AG04450 (cell line): Measurements from ENCODE around the gene SOS2. TPM values are rescaled to one million over a fixed set of nuclear protein-coding genes. Genes with fewer than 3 reads are reported as not detected.
"Not testable (repeated sequence)": the region's sequence is repeated elsewhere in the genome, so short reads cannot be mapped to it uniquely, and the experiment has no call there.

Experiments
- CTCF ChIA-PET: fragments of 300-600, 350-600 bp; formaldehyde crosslinking; extraction: SDS; loops from one replicate; lab custom pipeline; 2022; ENCODE audit warnings: antibody characterized with exemption, inconsistent platforms; lab: Charles Lee
- POLR2A ChIA-PET: fragments of 350-600 bp; formaldehyde crosslinking; extraction: SDS; loops from one replicate; lab custom pipeline; 2021; ENCODE audit warnings: antibody characterized with exemption, inconsistent platforms; lab: Yijun Ruan, JAX
- DNase-seq: peaks from one replicate; pipeline ENCODE4 v3.0.0-alpha.2; 2011; ENCODE audit warnings: low read depth, low spot score
- H3K27ac ChIP-seq: one replicate; pipeline ENCODE4 v1.5.1; 2012; ENCODE audit warnings: low read depth, low read length, control low read depth
- H3K27me3 ChIP-seq: one replicate; pipeline ENCODE4 v1.6.0; 2012; ENCODE audit warnings: low read length; ENCODE audit not compliant: control insufficient read depth, insufficient read depth
- H3K4me3 ChIP-seq: 2 replicates; pipeline ENCODE4 v1.5.1; 2011; ENCODE audit warnings: mild to moderate bottlenecking, low read depth, low read length, control low read depth
- H3K9me3 ChIP-seq: 2 replicates; pipeline ENCODE4 v1.5.1; 2012; ENCODE audit warnings: low read length; ENCODE audit not compliant: control insufficient read depth, insufficient read depth
- polyA plus RNA-seq: library from polyadenylated mRNA; depleted of rRNA; stranded (reverse); fragments of >200 nt; gene quantifications from 2 replicates; pipeline ENCODE4 v1.2.3, GENCODE V29; 2011
- TF ChIP-seq, protein P1 (sequence below): IDR thresholded peaks from 2 replicates; pipeline ENCODE4 v1.5.1; 2011; ENCODE audit warnings: low read depth, low read length, control low read depth, inconsistent platforms

The SOS2 gene
- polyA plus RNA-seq, 1 experiment = 17.8 TPM

DNA sequence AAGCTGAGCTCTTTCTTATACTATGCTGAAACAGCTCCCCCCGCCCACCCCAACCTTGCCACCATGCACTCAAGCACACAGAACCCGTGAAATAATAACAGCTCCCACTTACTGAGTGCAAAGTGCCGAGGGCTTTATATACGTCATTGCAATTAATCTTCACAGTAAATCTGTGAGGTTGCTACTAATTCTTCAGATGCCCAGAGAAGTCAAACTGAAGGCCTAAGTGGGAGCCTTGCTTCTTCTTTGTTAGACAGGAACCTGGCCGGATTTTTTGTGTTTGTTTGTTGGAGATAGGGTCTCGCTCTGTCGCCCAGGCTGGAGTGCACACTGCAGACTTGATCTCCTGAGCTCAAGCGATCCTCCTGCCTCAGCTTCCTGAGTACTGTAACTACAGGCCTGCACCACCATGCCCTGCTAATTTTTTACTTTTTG lies 149.1 kb downstream of the SOS2 start:
- TF ChIP-seq, protein P1, sequence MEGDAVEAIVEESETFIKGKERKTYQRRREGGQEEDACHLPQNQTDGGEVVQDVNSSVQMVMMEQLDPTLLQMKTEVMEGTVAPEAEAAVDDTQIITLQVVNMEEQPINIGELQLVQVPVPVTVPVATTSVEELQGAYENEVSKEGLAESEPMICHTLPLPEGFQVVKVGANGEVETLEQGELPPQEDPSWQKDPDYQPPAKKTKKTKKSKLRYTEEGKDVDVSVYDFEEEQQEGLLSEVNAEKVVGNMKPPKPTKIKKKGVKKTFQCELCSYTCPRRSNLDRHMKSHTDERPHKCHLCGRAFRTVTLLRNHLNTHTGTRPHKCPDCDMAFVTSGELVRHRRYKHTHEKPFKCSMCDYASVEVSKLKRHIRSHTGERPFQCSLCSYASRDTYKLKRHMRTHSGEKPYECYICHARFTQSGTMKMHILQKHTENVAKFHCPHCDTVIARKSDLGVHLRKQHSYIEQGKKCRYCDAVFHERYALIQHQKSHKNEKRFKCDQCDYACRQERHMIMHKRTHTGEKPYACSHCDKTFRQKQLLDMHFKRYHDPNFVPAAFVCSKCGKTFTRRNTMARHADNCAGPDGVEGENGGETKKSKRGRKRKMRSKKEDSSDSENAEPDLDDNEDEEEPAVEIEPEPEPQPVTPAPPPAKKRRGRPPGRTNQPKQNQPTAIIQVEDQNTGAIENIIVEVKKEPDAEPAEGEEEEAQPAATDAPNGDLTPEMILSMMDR = no peak
- CTCF ChIA-PET = interaction anchor here (0.7 kb wide), 1 partner anchor 217 kb away, joined by 4 read pairs; no protein-coding TSS in a partner anchor
- Histone ChIP-seq H3K4me3 (no peak overlapping the region), H3K27ac (no peak overlapping the region), H3K9me3 (no peaks in the 10 kb centered on the region; the same call in 1 of the 2 replicates), H3K27me3 (no peaks in the 10 kb centered on the region)
- POLR2A ChIA-PET = no interaction called here
- no peak for DNase-seq

DNA sequence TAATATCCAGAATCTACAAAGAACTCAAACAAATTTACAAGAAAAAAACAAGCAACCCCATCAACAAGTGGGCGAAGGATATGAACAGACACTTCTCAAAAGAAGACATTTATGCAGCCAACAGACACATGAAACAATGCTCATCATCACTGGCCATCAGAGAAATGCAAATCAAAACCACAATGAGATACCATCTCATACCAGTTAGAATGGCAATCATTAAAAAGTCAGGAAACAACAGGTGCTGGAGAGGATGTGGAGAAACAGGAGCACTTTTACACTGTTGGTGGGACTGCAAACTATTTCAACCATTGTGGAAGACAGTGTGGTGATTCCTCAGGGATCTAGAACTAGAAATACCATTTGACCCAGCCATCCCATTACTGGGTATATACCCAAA lies 152.3 kb downstream of the SOS2 start:
- H3K27ac ChIP-seq, H3K4me3 ChIP-seq, H3K27me3 ChIP-seq, H3K9me3 ChIP-seq, CTCF ChIA-PET, POLR2A ChIA-PET, DNase-seq: not testable (repeated sequence)

DNA sequence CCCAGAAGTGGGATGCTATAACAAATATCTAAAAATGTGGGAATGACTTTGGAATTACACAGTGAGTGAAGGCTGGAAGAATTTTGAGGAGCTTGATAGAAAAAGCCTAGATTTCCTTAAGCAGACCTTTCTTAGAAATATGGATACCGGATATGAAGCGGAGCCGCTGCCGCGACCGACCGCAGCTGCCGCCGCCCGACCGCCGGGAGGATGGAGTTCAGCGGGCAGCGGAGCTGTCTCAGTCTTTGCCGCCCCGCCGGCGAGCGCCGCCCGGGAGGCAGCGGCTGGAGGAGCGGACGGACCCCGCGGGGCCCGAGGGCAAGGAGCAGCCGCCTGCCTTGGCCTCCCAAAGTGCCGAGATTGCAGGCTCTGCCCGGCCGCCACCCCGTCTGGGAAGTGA lies 157.7 kb downstream of the SOS2 start:
- POLR2A ChIA-PET, CTCF ChIA-PET, DNase-seq, H3K27me3 ChIP-seq, H3K27ac ChIP-seq, H3K9me3 ChIP-seq, H3K4me3 ChIP-seq: not testable (repeated sequence)

DNA sequence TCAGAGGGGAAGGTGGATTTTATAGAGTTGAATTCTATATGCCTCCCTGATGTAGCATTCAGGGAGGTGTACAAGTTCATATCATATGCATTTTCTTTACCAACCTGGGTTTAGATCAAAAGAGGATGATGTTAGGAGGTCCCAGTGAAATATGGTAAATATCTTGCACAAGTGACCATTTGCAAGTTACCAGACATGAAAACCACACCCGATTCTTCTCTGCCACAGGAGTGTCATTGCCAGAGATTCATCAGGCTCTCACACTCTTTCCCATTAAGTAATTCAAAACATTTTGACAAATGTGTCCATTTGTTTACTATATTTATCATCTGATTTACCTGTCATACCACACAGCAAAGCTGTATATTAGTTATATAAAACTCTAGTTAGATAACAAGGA lies 159.0 kb downstream of the SOS2 start:
- no peak for DNase-seq
- TF ChIP-seq, protein P1 = no peak
- ChIA-PET POLR2A (no interaction called here), CTCF (no interaction called here)
- Histone ChIP-seq H3K4me3 (no peak overlapping the region), H3K27ac (no peak overlapping the region), H3K9me3 (no peaks in the 10 kb centered on the region), H3K27me3 (no peaks in the 10 kb centered on the region)

DNA sequence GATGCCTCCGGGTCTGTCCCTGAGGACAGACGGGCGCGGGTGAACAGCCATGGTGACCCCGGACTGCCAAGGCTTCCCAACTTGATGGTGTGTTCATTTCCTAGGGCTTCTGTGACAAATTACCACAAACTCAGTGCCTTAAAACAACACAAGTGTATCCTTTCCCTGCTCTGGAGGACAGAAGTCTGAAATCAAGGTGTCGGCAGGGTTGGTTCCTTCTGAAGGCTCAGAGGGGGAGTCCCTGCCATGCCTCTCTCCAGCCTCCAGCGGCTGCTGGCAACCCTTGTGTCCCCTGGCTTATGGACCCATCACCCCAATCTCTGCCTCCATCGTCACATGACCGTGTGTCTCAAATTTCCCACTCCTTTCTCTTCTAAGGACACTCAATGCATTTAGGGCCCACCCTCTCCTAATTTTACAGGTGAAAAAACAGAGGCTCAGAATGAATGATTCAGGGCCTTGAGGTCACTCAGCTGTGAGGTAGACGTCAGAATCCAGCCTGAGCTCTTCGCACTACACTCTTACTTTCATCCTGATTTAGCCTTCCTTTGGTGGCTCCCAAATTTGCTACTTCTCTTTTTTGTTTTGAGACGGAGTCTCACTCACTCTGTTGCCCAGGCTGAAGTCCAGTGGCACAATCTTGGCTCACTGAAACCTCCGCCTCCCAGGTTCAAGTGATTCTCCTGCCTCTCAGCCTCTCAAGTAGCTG lies 160.4 kb downstream of the SOS2 start:
- TF ChIP-seq, protein P1 = no peak
- H3K9me3 ChIP-seq = no peaks in the 10 kb centered on the region
- H3K27me3 ChIP-seq = no peaks in the 10 kb centered on the region
- no peak overlapping the region for H3K27ac ChIP-seq
- CTCF ChIA-PET = interaction anchor here (1.2 kb wide), 1 partner anchor 219 kb away, joined by 3 read pairs; the partner anchor contains the start of gene NEMF
- no peak overlapping the region for H3K4me3 ChIP-seq
- POLR2A ChIA-PET = no interaction called here
- DNase-seq = no peak

DNA sequence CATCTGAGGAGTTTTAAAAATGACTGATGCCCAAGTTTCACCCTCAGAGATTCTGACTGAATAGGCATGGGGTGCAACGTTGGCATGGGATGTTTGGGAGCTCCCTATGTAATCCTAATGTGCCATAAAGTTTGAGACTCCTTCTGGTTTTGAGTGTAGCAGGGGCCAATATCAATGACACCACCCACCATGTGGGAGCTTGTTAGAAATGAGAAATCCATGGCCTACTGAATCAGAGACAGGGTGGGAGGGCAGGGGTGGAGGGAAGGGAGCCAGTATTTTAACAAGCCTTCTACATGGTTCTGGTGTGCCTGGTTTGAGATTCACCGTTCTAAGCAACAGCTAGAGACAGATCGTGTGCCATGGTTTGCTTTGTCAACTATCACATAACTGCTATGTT lies 161.1 kb downstream of the SOS2 start:
- H3K9me3 ChIP-seq = no peaks in the 10 kb centered on the region
- CTCF ChIA-PET = interaction anchor here (0.5 to 1.2 kb wide), 3 partner anchors 31 to 218 kb away, joined by 3 to 4 read pairs (median 3); partner anchors contain the start of gene NEMF
- no peak overlapping the region for H3K4me3 ChIP-seq
- TF ChIP-seq, protein P1 = no peak
- H3K27ac ChIP-seq = no peak overlapping the region
- H3K27me3 ChIP-seq = no peaks in the 10 kb centered on the region
- POLR2A ChIA-PET = no interaction called here
- no peak for DNase-seq
